C4-2B (cell line): ENCODE results near the gene ARMC10.
"Not testable (repeated sequence)": the region's sequence is repeated elsewhere in the genome, so short reads cannot be mapped to it uniquely, and the experiment has no call there.

ENCODE experiments used
- H3K27ac ChIP-seq: fragments of 450-650 bp; 2 replicates; pipeline ENCODE4 v1.5.1; 2017
- CTCF ChIP-seq: fragments of 450-650 bp; conservative IDR thresholded peaks from 2 replicates; pipeline ENCODE4 v1.5.1; 2017; ENCODE audit warnings: mild to moderate bottlenecking
- ZFX ChIP-seq: fragments of 450-650 bp; IDR thresholded peaks from 2 replicates; pipeline ENCODE4 v1.6.1; 2017

The ARMC10 gene

DNA sequence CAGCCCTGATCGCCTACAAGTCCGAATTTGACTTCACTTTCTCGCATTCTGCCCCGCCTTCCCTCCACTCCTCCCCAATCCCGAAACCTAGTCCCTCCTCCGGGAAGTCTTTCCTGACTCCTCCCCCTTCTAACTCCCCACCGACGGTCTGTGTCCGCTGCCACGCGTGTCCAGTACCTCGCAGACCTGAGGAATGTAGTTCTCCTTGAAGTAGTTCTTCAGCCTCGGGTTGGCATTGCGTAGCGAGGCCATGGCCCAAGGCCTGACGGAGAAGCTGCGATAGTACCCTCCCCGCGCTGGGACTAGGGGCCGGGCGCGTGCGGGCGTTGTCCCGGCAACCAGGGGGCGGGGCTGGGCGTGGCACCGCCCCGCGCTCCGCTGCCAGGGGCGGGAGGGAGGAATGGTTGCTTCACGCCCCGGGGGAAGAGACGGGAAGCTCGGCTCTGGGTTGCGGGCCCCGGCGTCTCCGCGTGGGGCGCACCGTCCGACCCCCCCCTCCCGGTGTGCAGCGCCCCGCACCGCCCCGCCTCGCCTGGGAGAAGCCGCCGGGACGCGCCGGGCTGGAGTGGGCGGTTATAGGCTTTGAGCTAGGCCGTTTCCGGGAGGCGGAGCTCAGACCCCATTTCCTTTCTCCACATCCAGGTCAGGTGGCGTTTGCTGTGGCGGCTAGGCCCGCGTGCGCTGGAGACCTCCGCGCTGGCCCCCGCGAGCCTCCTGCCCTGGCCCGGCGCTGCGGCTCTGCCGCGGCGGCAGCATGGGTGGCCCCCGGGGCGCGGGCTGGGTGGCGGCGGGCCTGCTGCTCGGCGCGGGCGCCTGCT is at the start of gene ARMC10, which contains the start of gene FBXL13:
TSS of gene ARMC10 (plus strand) at position 622 of the 818 bp plus-strand sequence. CDS start at position 755, 133 bp downstream.
TSS of gene FBXL13 (minus strand) at position 278 of the 818 bp plus-strand sequence.
- peak within 1 kb of the TSS; percentile 88 for H3K27ac ChIP-seq
- TF ChIP-seq ZFX (peak; percentile 97), CTCF (peak; percentile 59)

DNA sequence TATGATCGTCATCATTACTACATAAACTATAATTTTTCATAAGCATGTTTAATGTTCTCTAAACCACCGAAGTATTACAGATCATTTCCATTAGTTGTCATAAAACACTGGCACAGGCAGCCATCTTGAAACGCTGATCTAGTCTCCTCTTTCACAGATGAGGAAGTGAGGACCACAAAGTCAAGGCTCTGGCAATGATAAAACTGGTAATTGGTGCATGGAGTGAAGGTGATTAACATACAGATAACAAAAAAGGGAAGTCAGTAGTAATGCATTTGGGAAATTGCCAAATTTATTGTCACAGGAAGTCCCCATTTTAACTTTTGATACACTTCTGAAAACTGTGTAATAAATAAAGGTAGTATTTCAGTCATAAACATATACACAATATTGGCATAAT is 49.6 kb upstream of the ARMC10 start:
- no peak for TF ChIP-seq CTCF
- TF ChIP-seq ZFX, result no peak
- H3K27ac ChIP-seq, result no peak overlapping the region

GRCh38 chr7:103031024-103031423 is 43.9 kb upstream of the ARMC10 start:
- TF ChIP-seq CTCF, result no peak
- TF ChIP-seq ZFX, result no peak
- no peak overlapping the region for H3K27ac ChIP-seq

GRCh38 chr7:103031781-103032180 is 43.2 kb upstream of the ARMC10 start:
- no peak overlapping the region for H3K27ac ChIP-seq
- TF ChIP-seq CTCF, result no peak
- no peak for TF ChIP-seq ZFX

GRCh38 chr7:103034318-103034717 is 40.6 kb upstream of the ARMC10 start:
- H3K27ac ChIP-seq, result not testable (repeated sequence)

DNA sequence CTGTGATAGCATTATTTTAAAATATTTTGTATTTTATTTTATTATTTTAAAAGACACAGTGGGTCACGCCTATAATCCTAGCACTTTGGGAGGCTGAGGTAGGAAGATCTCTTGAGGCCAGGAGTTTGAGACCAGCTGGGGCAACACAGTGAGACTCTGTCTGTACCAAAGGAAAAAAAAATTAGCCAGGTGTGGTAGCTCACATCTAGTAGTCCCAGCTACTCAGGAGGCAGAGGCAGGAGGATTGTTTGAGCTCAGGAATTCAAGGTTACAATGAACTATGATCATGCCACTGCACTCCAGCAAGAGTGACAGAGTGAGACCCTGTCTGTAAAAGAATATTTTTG is 37.5 kb upstream of the ARMC10 start:
- no peak overlapping the region for H3K27ac ChIP-seq
- TF ChIP-seq ZFX (no peak), CTCF (no peak)

DNA sequence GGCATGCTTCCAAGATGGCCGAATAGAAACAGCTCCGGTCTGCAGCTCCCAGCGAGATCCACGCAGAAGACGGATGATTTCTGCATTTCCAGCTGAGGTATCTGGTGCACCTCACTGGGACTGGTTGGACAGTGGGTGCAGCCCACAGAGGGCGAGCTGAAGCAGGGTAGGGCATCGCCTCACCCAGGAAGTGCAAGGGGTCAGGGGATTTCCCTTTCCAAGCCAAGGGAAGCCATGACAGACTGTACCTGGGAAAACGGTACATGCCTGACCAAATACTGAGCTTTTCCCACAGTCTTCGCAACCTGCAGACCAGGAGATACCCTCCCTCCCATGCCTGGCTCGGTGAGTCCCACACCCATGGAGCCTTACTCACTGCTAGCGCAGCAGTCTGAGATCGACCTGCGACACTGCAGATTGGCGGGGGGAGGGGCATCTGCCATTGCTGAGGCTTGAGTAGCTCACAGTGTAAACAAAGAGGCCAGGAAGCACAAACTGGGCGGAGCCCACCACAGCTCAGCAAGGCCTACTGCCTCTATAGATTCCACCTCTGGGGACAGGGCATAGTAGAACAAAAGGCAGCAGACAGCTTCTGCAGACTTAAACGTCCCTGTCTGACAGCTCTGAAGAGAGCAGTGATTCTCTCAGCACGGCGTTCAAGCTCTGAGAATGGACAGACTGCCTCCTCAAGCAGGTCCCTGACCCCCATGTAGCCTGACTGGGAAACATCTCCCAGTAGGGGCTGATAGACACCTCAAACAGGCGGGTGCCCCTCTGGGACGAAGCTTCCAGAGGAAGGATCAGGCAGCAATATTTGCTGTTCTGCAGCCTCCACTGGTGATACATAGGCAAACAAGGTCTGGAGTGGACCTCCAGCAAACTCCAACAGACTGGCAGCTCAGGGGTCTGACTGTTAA is 36.9 kb upstream of the ARMC10 start:
- H3K27ac ChIP-seq, result not testable (repeated sequence)

GRCh38 chr7:103041815-103042214 is 33.1 kb upstream of the ARMC10 start:
- H3K27ac ChIP-seq, result not testable (repeated sequence)

GRCh38 chr7:103048833-103049232 is 26.1 kb upstream of the ARMC10 start:
- TF ChIP-seq CTCF, result no peak
- TF ChIP-seq ZFX, result no peak
- H3K27ac ChIP-seq, result no peak overlapping the region
